Mammary epithelial cell (primary cell): ENCODE data around the gene EP400.

Experiments
- EZH2 ChIP-seq: IDR thresholded peaks from 2 replicates; pipeline ENCODE4 v1.6.1; 2012; ENCODE audit warnings: low read length, inconsistent platforms, borderline replicate concordance
- TF ChIP-seq, protein P1 (sequence below), 2 donors: IDR thresholded peaks in 1 of 2; conservative IDR thresholded peaks in 1 of 2; 2 replicates each; pipeline ENCODE4 v1.5.1; 2011 to 2012; ENCODE audit warnings: inconsistent platforms in 2 of 2, low read length in 2 of 2, mild to moderate bottlenecking in 2 of 2, control low read depth in 1 of 2, low read depth in 1 of 2; ENCODE audit not compliant: insufficient read depth in 1 of 2; ENCODE audit errors: extremely low read depth in 1 of 2

- TF ChIP-seq, protein P1, sequence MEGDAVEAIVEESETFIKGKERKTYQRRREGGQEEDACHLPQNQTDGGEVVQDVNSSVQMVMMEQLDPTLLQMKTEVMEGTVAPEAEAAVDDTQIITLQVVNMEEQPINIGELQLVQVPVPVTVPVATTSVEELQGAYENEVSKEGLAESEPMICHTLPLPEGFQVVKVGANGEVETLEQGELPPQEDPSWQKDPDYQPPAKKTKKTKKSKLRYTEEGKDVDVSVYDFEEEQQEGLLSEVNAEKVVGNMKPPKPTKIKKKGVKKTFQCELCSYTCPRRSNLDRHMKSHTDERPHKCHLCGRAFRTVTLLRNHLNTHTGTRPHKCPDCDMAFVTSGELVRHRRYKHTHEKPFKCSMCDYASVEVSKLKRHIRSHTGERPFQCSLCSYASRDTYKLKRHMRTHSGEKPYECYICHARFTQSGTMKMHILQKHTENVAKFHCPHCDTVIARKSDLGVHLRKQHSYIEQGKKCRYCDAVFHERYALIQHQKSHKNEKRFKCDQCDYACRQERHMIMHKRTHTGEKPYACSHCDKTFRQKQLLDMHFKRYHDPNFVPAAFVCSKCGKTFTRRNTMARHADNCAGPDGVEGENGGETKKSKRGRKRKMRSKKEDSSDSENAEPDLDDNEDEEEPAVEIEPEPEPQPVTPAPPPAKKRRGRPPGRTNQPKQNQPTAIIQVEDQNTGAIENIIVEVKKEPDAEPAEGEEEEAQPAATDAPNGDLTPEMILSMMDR (conservative IDR thresholded peaks at IDR 0.05 in 1 of 2, IDR thresholded peaks at IDR 0.05 in 1 of 2; ENCODE audit: extremely low read depth in 1 of 2, insufficient read depth in 1 of 2, low read depth in 1 of 2, low read length in 2 of 2) = no peak
- no peak for TF ChIP-seq EZH2
Measured at GRCh38 chr12:131905630-131906091, 44.1 kb upstream of the EP400 start.
